SK-N-SH (cell line): Measurements from ENCODE around the gene CDH7. TPM values are rescaled to one million over a fixed set of nuclear protein-coding genes. Genes with fewer than 3 reads are reported as not detected.

Source experiments
- CTCF ChIA-PET: fragments of 300-600, 350-600 bp; formaldehyde crosslinking; extraction: SDS; loops from one replicate; lab custom pipeline; 2021; lab: Yijun Ruan, JAX
- POLR2A ChIA-PET: fragments of 350-600 bp; sonication (Branson Sonifier 250); formaldehyde crosslinking; extraction: SDS; loops from one replicate; lab custom pipeline; 2020; ENCODE audit warnings: antibody characterized with exemption, inconsistent platforms; lab: Yijun Ruan, JAX
- DNase-seq: peaks from one replicate; pipeline ENCODE4 v3.0.0; 2012
- H2AFZ ChIP-seq: fragments of 200-600 bp; sonication (generic); 2 replicates; pipeline ENCODE4 v1.8.1; 2016; ENCODE audit warnings: antibody characterized with exemption, mild to moderate bottlenecking, low read depth
- H3F3A ChIP-seq: fragments of 200-600 bp; sonication (generic); replicated peaks from 2 replicates; pipeline ENCODE3; 2016; ENCODE audit warnings: antibody characterized with exemption, mild to moderate bottlenecking; ENCODE audit not compliant: insufficient read depth
- H3K27ac ChIP-seq, 2 experiments: fragments of 200-500 bp in 1 of 2; fragments of 200-600 bp in 1 of 2; sonication (Bioruptor generic) in 1 of 2; sonication (generic), shearing (Covaris generic) in 1 of 2; 2 replicates each; pipeline versions ENCODE4 v1.5.1 to v1.6.1; 2014 to 2016; ENCODE audit warnings: low read depth in 2 of 2, inconsistent platforms in 1 of 2, low read length in 1 of 2, mild to moderate bottlenecking in 1 of 2, mixed read lengths in 1 of 2
- H3K27me3 ChIP-seq: fragments of 200-600 bp; sonication (generic), shearing (Covaris generic); 2 replicates; pipeline ENCODE4 v1.6.1; 2016; ENCODE audit warnings: mixed run types; ENCODE audit not compliant: insufficient read depth
- H3K36me3 ChIP-seq, 2 experiments: fragments of 200-500 bp in 1 of 2; fragments of 200-600 bp in 1 of 2; sonication (Bioruptor generic) in 1 of 2; sonication (generic) in 1 of 2; replicated peaks in 1 of 2; 2 replicates each; pipeline versions ENCODE3 to v1.5.1; 2014 to 2016; ENCODE audit warnings: low read length in 1 of 2, mild to moderate bottlenecking in 1 of 2; ENCODE audit not compliant: insufficient read depth in 2 of 2, control insufficient read depth in 1 of 2
- H3K4me1 ChIP-seq, 2 experiments: fragments of 200-500 bp in 1 of 2; fragments of 200-600 bp in 1 of 2; sonication (Bioruptor generic) in 1 of 2; sonication (generic), shearing (Covaris generic) in 1 of 2; 2 replicates each; pipeline versions ENCODE4 v1.5.1 to v1.6.1; 2014 to 2016; ENCODE audit warnings: low read depth in 1 of 2, low read length in 1 of 2, mixed run types in 1 of 2; ENCODE audit not compliant: insufficient read depth in 2 of 2, control insufficient read depth in 1 of 2
- H3K4me2 ChIP-seq: fragments of 200-600 bp; sonication (generic), shearing (Covaris generic); 2 replicates; pipeline ENCODE4 v1.6.1; 2017; ENCODE audit warnings: mixed run types
- H3K4me3 ChIP-seq, 2 experiments: fragments of 200-500 bp in 1 of 2; fragments of 200-600 bp in 1 of 2; sonication (Bioruptor generic) in 1 of 2; sonication (generic), shearing (Covaris generic) in 1 of 2; 2 replicates each; pipeline versions ENCODE4 v1.5.1 to v1.8.1; 2014 to 2016; ENCODE audit warnings: low read depth in 2 of 2, inconsistent platforms in 1 of 2, low read length in 1 of 2, mild to moderate bottlenecking in 1 of 2, mixed read lengths in 1 of 2, moderate library complexity in 1 of 2
- H3K79me2 ChIP-seq: fragments of 200-600 bp; sonication (generic); 2 replicates; pipeline ENCODE4 v1.8.1; 2017; ENCODE audit warnings: mild to moderate bottlenecking; ENCODE audit not compliant: insufficient read depth
- H3K9ac ChIP-seq: fragments of 200-600 bp; sonication (generic); 2 replicates; pipeline ENCODE4 v1.6.1; 2017; ENCODE audit warnings: mixed run types
- H3K9me2 ChIP-seq: fragments of 200-600 bp; sonication (generic); 2 replicates; pipeline ENCODE4 v1.6.1; 2017; ENCODE audit warnings: mixed run types
- H3K9me3 ChIP-seq: fragments of 200-600 bp; sonication (generic); 2 replicates; pipeline ENCODE4 v1.6.1; 2017; ENCODE audit warnings: mixed run types, mild to moderate bottlenecking, moderate library complexity
- H4K20me1 ChIP-seq: fragments of 200-600 bp; sonication (generic); 2 replicates; pipeline ENCODE4 v1.6.1; 2017; ENCODE audit warnings: mild to moderate bottlenecking, mixed run types; ENCODE audit not compliant: insufficient read depth
- CTCF ChIP-seq: fragments of 200-600 bp; sonication (generic); IDR thresholded peaks from 2 replicates; pipeline ENCODE4 v1.6.1; 2017; ENCODE audit warnings: antibody characterized with exemption, mild to moderate bottlenecking, moderate library complexity
- ELF1 ChIP-seq: IDR thresholded peaks from 2 replicates; pipeline ENCODE4 v1.4.0; 2012
- EP300 ChIP-seq, 2 experiments: IDR thresholded peaks; 2 replicates each; pipeline versions ENCODE4 v1.4.0 to v1.6.1; 2012; ENCODE audit warnings: borderline replicate concordance in 1 of 2, low read depth in 1 of 2, low read length in 1 of 2
- FOSL2 ChIP-seq: IDR thresholded peaks from 2 replicates; pipeline ENCODE4 v1.4.0; 2012; ENCODE audit warnings: low read depth, mild to moderate bottlenecking, moderate library complexity, borderline replicate concordance
- GATA2 ChIP-seq: sonication (generic); formaldehyde crosslinking; IDR thresholded peaks from 2 replicates; pipeline ENCODE4 v1.5.0; 2020; ENCODE audit warnings: mild to moderate bottlenecking, missing genetic modification reagents
- IRF3 ChIP-seq: fragments of 150-350 bp; IDR thresholded peaks from 2 replicates; pipeline ENCODE4 v1.6.1; 2016; ENCODE audit warnings: mild to moderate bottlenecking, low read depth, low read length
- JUND ChIP-seq: IDR thresholded peaks from 2 replicates; pipeline ENCODE4 v1.4.0; 2012
- MEF2A ChIP-seq: IDR thresholded peaks from 2 replicates; pipeline ENCODE4 v1.4.0; 2012; ENCODE audit warnings: low read depth, borderline replicate concordance
- MXI1 ChIP-seq: IDR thresholded peaks from 2 replicates; pipeline ENCODE4 v1.6.1; 2012; ENCODE audit warnings: mild to moderate bottlenecking, low read depth, low read length, improper control_type of control experiment
- NRF1 ChIP-seq: IDR thresholded peaks from 2 replicates; pipeline ENCODE4 v1.6.1; 2012; ENCODE audit warnings: low read depth, mild to moderate bottlenecking, low read length
- POLR2AphosphoS5 ChIP-seq: IDR thresholded peaks from 2 replicates; pipeline ENCODE4 v1.6.1; 2012; ENCODE audit warnings: low read depth, low read length
- RAD21 ChIP-seq: IDR thresholded peaks from 2 replicates; pipeline ENCODE4 v1.6.1; 2012; ENCODE audit warnings: mild to moderate bottlenecking, low read length
- RCOR1 ChIP-seq: fragments of 150-350 bp; IDR thresholded peaks from 2 replicates; pipeline ENCODE4 v1.6.1; 2017; ENCODE audit warnings: antibody characterized with exemption, low read length
- RFX5 ChIP-seq: IDR thresholded peaks from 2 replicates; pipeline ENCODE4 v1.6.1; 2012; ENCODE audit warnings: mild to moderate bottlenecking, improper control_type of control experiment, low read length
- SIN3A ChIP-seq: IDR thresholded peaks from 2 replicates; pipeline ENCODE4 v1.6.1; 2012; ENCODE audit warnings: low read depth, mild to moderate bottlenecking, low read length, moderate library complexity, borderline replicate concordance
- SMC3 ChIP-seq: IDR thresholded peaks from 2 replicates; pipeline ENCODE4 v1.6.1; 2012; ENCODE audit warnings: low read depth, low read length, improper control_type of control experiment
- TAF1 ChIP-seq: IDR thresholded peaks from 2 replicates; pipeline ENCODE4 v1.6.1; 2012; ENCODE audit warnings: low read depth, mild to moderate bottlenecking, low read length, moderate library complexity, borderline replicate concordance
- TCF12 ChIP-seq: IDR thresholded peaks from 2 replicates; pipeline ENCODE4 v1.4.0; 2012
- WGBS: methylation state at CpG from one replicate; pipeline ENCODE4 v1.1.6; 2017; ENCODE audit warnings: low lambda C conversion rate; 5-methylcytosine and 5-hydroxymethylcytosine counted together
- polyA plus RNA-seq, 3 experiments: library from polyadenylated mRNA; depleted of rRNA; stranded (reverse); fragments of >200 nt; gene quantifications; 2 replicates each; pipeline ENCODE4 v1.2.3, GENCODE V29; 2012
- TF ChIP-seq, protein P1 (sequence below): IDR thresholded peaks from 2 replicates; pipeline ENCODE4 v1.4.0; 2012; ENCODE audit warnings: low read depth
- TF ChIP-seq, protein P2 (sequence below): IDR thresholded peaks from 2 replicates; pipeline ENCODE4 v1.4.0; 2012; ENCODE audit warnings: low read depth, borderline replicate concordance
- TF ChIP-seq, protein P3 (sequence below): IDR thresholded peaks from 2 replicates; pipeline ENCODE4; 2012
- TF ChIP-seq, protein P4 (sequence below): fragments of 150-350 bp; IDR thresholded peaks from 2 replicates; pipeline ENCODE4 v1.6.1; 2017; ENCODE audit warnings: antibody characterized with exemption, low read length, low read depth, borderline replicate concordance

CDH7 gene
- polyA plus RNA-seq, 1 of the 3 experiments (the other 2 are of a cell fraction), result not detected

GRCh38 chr18:65788373-65788772 lies 37.6 kb downstream of the CDH7 start:
- WGBS, result 1% methylated on average over 4 of the region's 4 CpGs

More at GRCh38 chr18:65788373-65788772, 37.6 kb downstream of the CDH7 start:
- H3K9me3 ChIP-seq, result no peaks in the 10 kb centered on the region
- H3F3A ChIP-seq, result no peaks in the 10 kb centered on the region
- no peak overlapping the region for H2AFZ ChIP-seq
- no peak overlapping the region for H3K4me2 ChIP-seq
- H3K36me3 ChIP-seq, result no peaks in the 10 kb centered on the region
- no peaks in the 10 kb centered on the region for H3K27me3 ChIP-seq
- H3K4me1 ChIP-seq, result peaks cover 0 to 4% of the 10 kb centered on the region in 2 experiments; a peak in 2 of 4 replicates
- no peaks in the 10 kb centered on the region for H3K79me2 ChIP-seq
- no peak overlapping the region for H3K9ac ChIP-seq
- ChIA-PET CTCF (interaction anchor here (0.6 to 5.8 kb wide), 16 partner anchors 10 to 1751 kb away, joined by 3 to 25 read pairs (median 5); no protein-coding TSS in a partner anchor), POLR2A (no interaction called here)
- DNase-seq, result peak; percentile 14
- no peaks in the 10 kb centered on the region for H3K9me2 ChIP-seq
- no peaks in the 10 kb centered on the region for H4K20me1 ChIP-seq
- H3K27ac ChIP-seq, result no peak overlapping the region
- TF ChIP-seq ELF1 (no peak), EP300 (IDR thresholded peaks at IDR 0.05; ENCODE audit: borderline replicate concordance in 1 of 2, low read depth in 1 of 2, low read length in 1 of 2) (no peak), CTCF (no peak), POLR2AphosphoS5 (no peak), IRF3 (no peak), MXI1 (no peak), FOSL2 (no peak), RFX5 (no peak), MEF2A (no peak), SIN3A (no peak), RAD21 (peak; percentile 67), RCOR1 (no peak), NRF1 (no peak), JUND (no peak), TAF1 (no peak), SMC3 (peak; percentile 54), TCF12 (no peak), GATA2 (CRISPR knock-in tag) (peak; percentile 46)
- TF ChIP-seq, protein P1, sequence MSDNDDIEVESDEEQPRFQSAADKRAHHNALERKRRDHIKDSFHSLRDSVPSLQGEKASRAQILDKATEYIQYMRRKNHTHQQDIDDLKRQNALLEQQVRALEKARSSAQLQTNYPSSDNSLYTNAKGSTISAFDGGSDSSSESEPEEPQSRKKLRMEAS, result no peak
- TF ChIP-seq, protein P2, sequence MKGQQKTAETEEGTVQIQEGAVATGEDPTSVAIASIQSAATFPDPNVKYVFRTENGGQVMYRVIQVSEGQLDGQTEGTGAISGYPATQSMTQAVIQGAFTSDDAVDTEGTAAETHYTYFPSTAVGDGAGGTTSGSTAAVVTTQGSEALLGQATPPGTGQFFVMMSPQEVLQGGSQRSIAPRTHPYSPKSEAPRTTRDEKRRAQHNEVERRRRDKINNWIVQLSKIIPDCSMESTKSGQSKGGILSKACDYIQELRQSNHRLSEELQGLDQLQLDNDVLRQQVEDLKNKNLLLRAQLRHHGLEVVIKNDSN, result no peak
- TF ChIP-seq, protein P3, sequence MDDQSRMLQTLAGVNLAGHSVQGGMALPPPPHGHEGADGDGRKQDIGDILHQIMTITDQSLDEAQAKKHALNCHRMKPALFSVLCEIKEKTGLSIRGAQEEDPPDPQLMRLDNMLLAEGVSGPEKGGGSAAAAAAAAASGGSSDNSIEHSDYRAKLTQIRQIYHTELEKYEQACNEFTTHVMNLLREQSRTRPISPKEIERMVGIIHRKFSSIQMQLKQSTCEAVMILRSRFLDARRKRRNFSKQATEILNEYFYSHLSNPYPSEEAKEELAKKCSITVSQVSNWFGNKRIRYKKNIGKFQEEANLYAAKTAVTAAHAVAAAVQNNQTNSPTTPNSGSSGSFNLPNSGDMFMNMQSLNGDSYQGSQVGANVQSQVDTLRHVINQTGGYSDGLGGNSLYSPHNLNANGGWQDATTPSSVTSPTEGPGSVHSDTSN, result no peak
- TF ChIP-seq, protein P4, sequence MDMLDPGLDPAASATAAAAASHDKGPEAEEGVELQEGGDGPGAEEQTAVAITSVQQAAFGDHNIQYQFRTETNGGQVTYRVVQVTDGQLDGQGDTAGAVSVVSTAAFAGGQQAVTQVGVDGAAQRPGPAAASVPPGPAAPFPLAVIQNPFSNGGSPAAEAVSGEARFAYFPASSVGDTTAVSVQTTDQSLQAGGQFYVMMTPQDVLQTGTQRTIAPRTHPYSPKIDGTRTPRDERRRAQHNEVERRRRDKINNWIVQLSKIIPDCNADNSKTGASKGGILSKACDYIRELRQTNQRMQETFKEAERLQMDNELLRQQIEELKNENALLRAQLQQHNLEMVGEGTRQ, result no peak
- H3K4me3 ChIP-seq, result no peak overlapping the region
